KOPT-K1 (cell line): ENCODE data around the gene CCL13.
"Not testable (repeated sequence)": the region's sequence is repeated elsewhere in the genome, so short reads cannot be mapped to it uniquely, and the experiment has no call there.

ENCODE experiments used
- H3K27ac ChIP-seq: fragments of 200-600 bp; sonication (generic); 2 replicates; pipeline ENCODE4 v1.5.1; 2016; ENCODE audit warnings: antibody characterized with exemption, mild to moderate bottlenecking, low read depth, low read length; ENCODE audit not compliant: poor library complexity, severe bottlenecking
- H3K36me3 ChIP-seq: fragments of 200-600 bp; sonication (generic); 2 replicates; pipeline ENCODE4 v1.5.1; 2017; ENCODE audit warnings: antibody characterized with exemption, mild to moderate bottlenecking, low read length, moderate library complexity; ENCODE audit not compliant: insufficient read depth
- H3K9me3 ChIP-seq: fragments of 200-600 bp; sonication (generic); 2 replicates; pipeline ENCODE4 v1.5.1; 2017; ENCODE audit warnings: antibody characterized with exemption, low read length, mild to moderate bottlenecking; ENCODE audit not compliant: insufficient read depth, poor library complexity, severe bottlenecking

The CCL13 gene

GRCh38 chr17:34356194-34356593 lies at the start of gene CCL13:
CCL13 (plus strand) TSS chr17:34356480; CDS start chr17:34356527, 47 bp downstream.
- Histone ChIP-seq H3K27ac (no peak within 1 kb of the TSS), H3K36me3 (no peaks in the 10 kb centered on the region), H3K9me3 (no peaks in the 10 kb centered on the region)

DNA sequence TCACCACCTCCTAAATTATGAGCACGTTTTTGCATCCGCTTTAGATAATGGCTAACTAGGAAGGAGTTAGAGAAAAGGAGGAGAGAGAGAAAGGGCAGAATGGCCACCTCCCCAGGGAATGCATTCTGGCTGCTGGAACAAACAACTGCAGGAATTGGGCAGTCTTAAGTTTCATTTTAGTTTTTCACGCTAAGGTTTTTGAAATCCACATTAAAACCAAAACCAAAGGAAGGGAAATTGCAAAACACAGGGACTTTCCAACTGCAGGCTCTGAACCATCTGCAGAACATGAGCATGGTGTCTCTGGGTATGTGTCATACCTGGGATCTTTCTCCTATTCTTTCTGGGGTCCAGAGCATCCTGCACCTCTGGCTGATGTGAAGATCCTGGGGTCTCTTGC lies 49.2 kb upstream of the CCL13 start:
- no peak overlapping the region for H3K27ac ChIP-seq
- H3K9me3 ChIP-seq, result no peaks in the 10 kb centered on the region
- H3K36me3 ChIP-seq, result no peaks in the 10 kb centered on the region

- Histone ChIP-seq H3K36me3 (no peaks in the 10 kb centered on the region), H3K9me3 (no peaks in the 10 kb centered on the region), H3K27ac (no peak overlapping the region)
Observed at GRCh38 chr17:34308371-34308770, 47.9 kb upstream of the CCL13 start.

GRCh38 chr17:34311291-34311690 lies 45.0 kb upstream of the CCL13 start:
- Histone ChIP-seq H3K9me3 (no peaks in the 10 kb centered on the region), H3K27ac (no peak overlapping the region), H3K36me3 (no peaks in the 10 kb centered on the region)

- Histone ChIP-seq H3K27ac (no peak overlapping the region), H3K36me3 (no peaks in the 10 kb centered on the region), H3K9me3 (no peaks in the 10 kb centered on the region)
Observed at GRCh38 chr17:34312080-34312479, 44.2 kb upstream of the CCL13 start.

DNA sequence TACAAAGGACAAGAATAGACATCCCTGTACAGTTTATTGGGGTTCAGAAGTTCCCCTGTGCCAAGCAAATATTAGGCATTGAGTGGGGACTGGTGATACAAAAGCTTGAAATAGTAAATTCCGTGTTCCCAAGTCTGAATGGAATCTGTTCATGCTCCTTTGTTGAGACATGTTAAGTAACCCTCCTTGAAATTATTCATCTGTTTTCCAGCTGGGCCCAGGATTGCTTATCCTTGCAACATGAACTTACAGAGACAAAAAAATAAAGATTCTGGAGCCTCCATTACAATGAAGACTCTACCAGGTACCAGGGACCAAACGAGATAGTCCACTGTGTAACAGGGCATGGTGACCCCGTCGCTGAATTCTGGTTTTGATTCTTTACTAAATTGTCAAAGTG lies 43.1 kb upstream of the CCL13 start:
- no peaks in the 10 kb centered on the region for H3K36me3 ChIP-seq
- H3K27ac ChIP-seq, result no peak overlapping the region
- no peaks in the 10 kb centered on the region for H3K9me3 ChIP-seq

GRCh38 chr17:34314279-34314678 lies 42.0 kb upstream of the CCL13 start:
- Histone ChIP-seq H3K27ac (no peak overlapping the region), H3K9me3 (no peaks in the 10 kb centered on the region), H3K36me3 (no peaks in the 10 kb centered on the region)

- H3K9me3 ChIP-seq, result no peaks in the 10 kb centered on the region
- no peaks in the 10 kb centered on the region for H3K36me3 ChIP-seq
- no peak overlapping the region for H3K27ac ChIP-seq
Observed at GRCh38 chr17:34318474-34318873, 37.8 kb upstream of the CCL13 start.

DNA sequence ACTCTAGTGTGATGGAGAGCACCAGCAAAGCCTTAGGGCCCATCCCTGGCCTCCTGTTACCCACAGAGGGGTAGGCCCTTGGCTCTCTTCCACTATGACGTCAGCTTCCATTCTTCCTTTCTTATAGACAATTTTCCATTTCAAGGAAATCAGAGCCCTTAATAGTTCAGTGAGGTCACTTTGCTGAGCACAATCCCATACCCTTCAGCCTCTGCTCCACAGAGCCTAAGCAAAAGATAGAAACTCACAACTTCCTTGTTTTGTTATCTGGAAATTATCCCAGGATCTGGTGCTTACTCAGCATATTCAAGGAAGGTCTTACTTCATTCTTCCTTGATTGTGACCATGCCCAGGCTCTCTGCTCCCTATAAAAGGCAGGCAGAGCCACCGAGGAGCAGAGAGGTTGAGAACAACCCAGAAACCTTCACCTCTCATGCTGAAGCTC lies 37.2 kb upstream of the CCL13 start, which contains the start of gene CCL8:
TSS of gene CCL8 (plus strand) at position 397 of the 445 bp plus-strand sequence. CDS start 67 bp downstream, outside the sequence.
- H3K36me3 ChIP-seq, result no peaks in the 10 kb centered on the region
- no peak within 1 kb of the TSS for H3K27ac ChIP-seq
- H3K9me3 ChIP-seq, result no peaks in the 10 kb centered on the region

DNA sequence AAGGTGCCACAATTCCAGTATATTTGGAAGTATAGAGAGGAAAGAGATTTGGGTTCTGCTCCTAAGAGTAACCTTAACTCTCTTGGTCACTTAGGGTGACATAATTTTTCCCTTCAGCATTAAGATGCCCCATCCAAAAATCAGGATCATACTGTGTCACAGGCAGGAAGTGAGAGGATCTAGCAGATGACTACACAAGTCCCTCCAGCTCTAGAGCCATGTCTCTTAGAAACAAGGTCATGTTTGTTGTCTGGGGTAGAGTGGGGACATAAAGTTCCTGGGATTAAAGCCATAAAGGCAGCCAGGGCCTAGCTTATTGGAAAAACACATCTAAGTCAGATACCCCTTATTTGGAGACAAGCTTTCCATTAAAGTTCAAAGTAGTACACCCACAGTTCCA lies 34.3 kb upstream of the CCL13 start:
- no peaks in the 10 kb centered on the region for H3K9me3 ChIP-seq
- no peaks in the 10 kb centered on the region for H3K36me3 ChIP-seq
- H3K27ac ChIP-seq, result no peak overlapping the region

DNA sequence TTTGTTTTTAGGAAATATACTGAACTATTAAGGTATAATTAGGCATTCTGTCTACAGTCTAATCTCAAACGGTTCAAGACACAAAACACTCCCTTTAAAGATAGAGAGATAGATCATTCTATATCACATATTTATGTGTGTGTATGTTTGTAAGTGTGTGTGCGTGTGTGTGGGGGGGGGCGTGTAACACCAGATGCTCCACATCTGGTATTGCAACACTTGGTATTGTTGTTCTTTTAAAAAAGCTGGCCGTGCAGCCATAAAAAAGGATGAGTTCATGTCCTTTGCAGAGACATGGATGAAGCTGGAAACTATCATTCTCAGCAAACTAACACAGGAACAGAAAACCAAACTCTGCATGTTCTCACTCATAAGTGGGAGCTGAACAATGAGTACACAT lies 28.7 kb upstream of the CCL13 start:
- H3K36me3 ChIP-seq, H3K9me3 ChIP-seq, H3K27ac ChIP-seq: not testable (repeated sequence)

- Histone ChIP-seq H3K9me3 (peaks cover 5% of the 10 kb centered on the region), H3K36me3 (no peaks in the 10 kb centered on the region), H3K27ac (no peak overlapping the region)
Observed at GRCh38 chr17:34337701-34338100, 18.6 kb upstream of the CCL13 start.

DNA sequence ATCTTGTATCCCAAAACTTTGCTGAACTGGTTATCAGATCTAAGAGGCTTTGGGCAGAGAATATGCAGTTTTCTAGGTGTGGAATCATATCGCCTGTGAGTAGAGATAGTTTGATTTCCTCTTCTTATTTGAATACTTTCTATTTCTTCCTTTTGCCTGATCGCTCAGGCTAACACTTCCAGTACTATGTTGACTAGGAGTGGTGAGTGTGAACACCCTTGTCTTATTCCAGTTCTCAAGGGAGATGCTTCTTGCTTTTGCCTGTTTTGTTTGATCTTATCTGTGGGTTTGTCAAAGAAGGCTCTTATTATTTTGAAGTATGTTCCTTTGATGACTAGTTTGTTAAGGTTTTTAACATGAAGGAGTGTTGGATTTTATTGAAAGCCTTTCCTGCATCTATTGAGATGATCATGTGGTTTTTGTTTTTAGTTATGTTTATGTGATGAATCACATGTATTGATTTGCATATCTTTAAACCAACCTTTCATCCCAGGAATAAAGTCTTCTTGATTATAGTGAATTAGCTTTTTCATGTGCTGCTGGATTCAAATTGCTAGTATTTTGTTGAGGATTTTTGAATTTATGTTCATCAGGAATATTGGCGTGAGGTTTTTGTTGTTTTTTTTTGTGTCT lies 17.0 kb upstream of the CCL13 start:
- Histone ChIP-seq H3K36me3 (no peaks in the 10 kb centered on the region), H3K27ac (no peak overlapping the region), H3K9me3 (peaks cover 5% of the 10 kb centered on the region)

- no peaks in the 10 kb centered on the region for H3K36me3 ChIP-seq
- H3K9me3 ChIP-seq, result peaks cover 5% of the 10 kb centered on the region
- no peak overlapping the region for H3K27ac ChIP-seq
Observed at GRCh38 chr17:34341916-34342315, 14.4 kb upstream of the CCL13 start.

DNA sequence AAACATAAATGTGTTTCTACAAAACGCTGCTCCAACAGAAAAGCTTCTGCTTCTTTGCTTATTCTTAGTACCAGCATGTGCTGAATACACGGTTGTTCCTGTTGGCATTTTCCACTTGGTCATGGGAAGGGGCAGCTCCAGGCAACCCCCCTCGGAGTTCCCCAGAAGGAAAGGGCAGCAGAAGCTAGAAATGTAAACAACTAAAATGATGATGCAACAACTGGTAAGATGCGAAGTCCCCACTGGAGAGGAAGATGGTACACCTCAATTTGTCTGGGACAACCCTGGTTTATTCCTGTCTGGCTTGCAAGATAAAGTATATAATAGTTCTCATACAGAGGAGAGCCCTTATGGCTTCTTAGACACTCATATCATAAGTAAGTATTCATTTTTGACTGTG lies 9.2 kb upstream of the CCL13 start:
- H3K36me3 ChIP-seq, result no peaks in the 10 kb centered on the region
- no peak overlapping the region for H3K27ac ChIP-seq
- peaks cover 3% of the 10 kb centered on the region for H3K9me3 ChIP-seq

- Histone ChIP-seq H3K27ac (no peak overlapping the region), H3K36me3 (no peaks in the 10 kb centered on the region), H3K9me3 (no peaks in the 10 kb centered on the region)
Observed at GRCh38 chr17:34349751-34350150, 6.5 kb upstream of the CCL13 start.
